Measurements from ENCODE around the gene BNC2. TPM values are rescaled to one million over a fixed set of nuclear protein-coding genes. Genes with fewer than 3 reads are reported as not detected.
"Not testable (repeated sequence)": the region's sequence is repeated elsewhere in the genome, so short reads cannot be mapped to it uniquely, and the experiment has no call there.

The BNC2 gene
- total and polyA plus RNA-seq, 8 donors: 0.28 to 7.6 (median 0.99) TPM

DNA sequence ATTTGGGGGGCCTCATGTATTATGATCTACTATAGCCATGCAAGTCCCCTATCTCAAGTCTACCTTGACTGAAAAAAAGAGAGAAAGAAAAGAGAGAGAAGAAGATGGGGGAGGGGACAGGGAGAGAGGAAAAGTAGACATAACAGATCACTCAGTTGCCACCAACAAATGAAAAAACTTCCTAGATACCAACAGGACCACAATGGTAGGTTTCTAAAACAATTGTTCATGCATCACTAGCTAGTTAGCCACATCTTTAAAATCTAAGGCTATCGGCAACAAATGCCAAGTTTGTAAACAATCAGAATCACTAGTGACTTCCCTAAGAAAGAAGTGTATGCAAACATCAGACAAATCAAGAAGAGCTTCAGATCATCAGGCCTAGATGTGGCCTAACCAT is 328.2 kb downstream of the BNC2 start:
- no peak for FAIRE-seq
- TF ChIP-seq, protein P1, sequence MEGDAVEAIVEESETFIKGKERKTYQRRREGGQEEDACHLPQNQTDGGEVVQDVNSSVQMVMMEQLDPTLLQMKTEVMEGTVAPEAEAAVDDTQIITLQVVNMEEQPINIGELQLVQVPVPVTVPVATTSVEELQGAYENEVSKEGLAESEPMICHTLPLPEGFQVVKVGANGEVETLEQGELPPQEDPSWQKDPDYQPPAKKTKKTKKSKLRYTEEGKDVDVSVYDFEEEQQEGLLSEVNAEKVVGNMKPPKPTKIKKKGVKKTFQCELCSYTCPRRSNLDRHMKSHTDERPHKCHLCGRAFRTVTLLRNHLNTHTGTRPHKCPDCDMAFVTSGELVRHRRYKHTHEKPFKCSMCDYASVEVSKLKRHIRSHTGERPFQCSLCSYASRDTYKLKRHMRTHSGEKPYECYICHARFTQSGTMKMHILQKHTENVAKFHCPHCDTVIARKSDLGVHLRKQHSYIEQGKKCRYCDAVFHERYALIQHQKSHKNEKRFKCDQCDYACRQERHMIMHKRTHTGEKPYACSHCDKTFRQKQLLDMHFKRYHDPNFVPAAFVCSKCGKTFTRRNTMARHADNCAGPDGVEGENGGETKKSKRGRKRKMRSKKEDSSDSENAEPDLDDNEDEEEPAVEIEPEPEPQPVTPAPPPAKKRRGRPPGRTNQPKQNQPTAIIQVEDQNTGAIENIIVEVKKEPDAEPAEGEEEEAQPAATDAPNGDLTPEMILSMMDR (IDR thresholded peaks at IDR 0.05): no peak
- H3K27ac ChIP-seq: no peak overlapping the region
- WGBS, 2 donors: 85 to 93% methylated on average over 1 of the region's 1 CpG
- H3K27me3 ChIP-seq: no peaks in the 10 kb centered on the region
- H3K9me3 ChIP-seq: no peaks in the 10 kb centered on the region
- no peak overlapping the region for H3K4me3 ChIP-seq
- DNase-seq: no peak
- ATAC-seq: no peak
- no peaks in the 10 kb centered on the region for H3K36me3 ChIP-seq
- intact Hi-C loops (cut with DNase I): no loop called here
- H3K4me1 ChIP-seq: no peaks in the 10 kb centered on the region

DNA sequence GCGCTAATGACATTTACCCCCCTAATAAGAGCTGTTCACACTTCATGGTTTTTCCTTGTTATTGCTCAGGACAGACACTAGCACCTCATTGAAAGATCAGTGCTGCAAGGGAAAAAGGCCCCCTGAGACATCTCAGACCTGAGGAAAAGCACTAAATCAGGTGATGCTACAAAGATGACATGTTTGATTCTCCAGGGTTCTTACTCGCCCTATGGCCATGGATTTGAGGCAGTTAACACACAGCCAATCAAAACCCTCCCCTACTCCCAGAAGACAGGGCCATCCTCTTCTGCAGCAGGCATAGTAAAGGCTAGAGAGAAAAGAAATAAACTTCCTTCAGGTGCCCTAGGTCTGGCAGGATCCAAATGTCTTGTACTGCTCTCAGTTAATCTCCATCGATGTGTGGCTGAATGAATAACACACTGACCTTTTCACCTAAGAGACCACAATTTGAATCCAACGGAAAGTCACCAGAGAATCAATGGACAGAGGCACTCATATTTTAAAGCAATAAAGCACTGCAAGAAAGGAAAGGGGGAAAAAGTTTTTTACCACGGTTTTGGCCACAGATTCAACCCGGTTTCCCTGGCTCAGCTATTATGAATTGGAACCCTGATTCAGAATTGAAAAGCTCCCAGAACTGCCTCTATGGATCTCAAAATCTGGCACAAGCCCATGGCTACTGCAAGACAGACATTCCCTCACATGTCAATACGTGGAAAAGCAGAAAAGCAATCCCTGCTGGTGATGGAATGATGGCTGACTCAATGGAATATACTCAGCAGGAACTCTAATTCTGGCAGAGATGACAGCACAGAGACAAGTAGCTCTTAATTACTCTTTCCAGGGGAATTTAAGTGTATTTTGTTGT is 329.5 kb downstream of the BNC2 start:
- Histone ChIP-seq H3K4me3 (no peak overlapping the region), H3K36me3 (no peaks in the 10 kb centered on the region), H3K9me3 (no peaks in the 10 kb centered on the region), H3K4me1 (no peaks in the 10 kb centered on the region), H3K27me3 (no peaks in the 10 kb centered on the region), H3K27ac (no peak overlapping the region)
- intact Hi-C loops (cut with DNase I): no loop called here
- TF ChIP-seq, protein P1 (IDR thresholded peaks at IDR 0.05): no peak
- WGBS, 2 donors: 61 to 73% methylated on average over 7 of the region's 7 CpGs
- ATAC-seq: no peak
- no peak for FAIRE-seq
- no peak for DNase-seq

DNA sequence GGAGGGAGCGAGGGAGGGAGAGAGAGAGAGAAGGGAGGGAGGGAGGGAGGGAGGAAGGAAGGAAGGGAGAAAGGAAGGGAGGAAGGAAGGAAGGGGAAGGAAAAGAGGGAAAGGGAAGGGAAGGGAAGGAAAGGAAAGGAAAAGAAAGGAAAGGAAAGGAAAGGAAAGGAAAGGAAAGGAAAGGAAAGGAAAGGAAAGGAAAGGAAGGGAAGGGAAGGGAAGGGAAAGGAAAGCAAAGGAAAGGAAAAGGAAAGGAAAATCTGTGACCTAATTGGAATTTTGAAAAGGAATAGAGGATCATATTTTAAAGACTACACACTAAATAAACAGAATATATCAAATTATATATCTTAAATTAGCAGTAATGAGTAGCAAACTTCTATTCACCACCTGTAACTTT is 330.8 kb downstream of the BNC2 start:
- H3K36me3 ChIP-seq; DNase-seq; ATAC-seq; H3K27me3 ChIP-seq; FAIRE-seq; H3K4me3 ChIP-seq; H3K27ac ChIP-seq; H3K9me3 ChIP-seq; intact Hi-C loops (cut with DNase I); H3K4me1 ChIP-seq: not testable (repeated sequence)
- WGBS, 2 donors: 71 to 95% methylated on average over 1 of the region's 1 CpG

DNA sequence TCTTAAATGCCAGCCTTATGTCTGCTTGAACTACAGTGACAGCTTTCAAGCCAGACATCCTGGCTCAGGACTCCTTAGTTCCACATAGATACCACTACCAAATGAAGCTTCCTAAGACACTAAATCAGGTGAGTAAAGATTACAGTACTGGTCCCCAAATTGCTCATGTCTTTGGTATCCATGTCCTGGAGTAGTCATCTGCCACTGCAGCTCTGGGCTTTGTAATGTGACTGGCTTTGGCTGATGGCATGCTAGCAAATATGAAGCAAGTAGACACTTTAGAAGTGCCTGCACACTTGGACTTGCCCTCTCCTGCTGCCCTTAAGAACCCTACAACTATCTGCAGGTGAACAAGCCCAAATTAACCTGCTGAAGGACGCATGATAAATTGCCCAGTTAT is 334.9 kb downstream of the BNC2 start:
- H3K36me3 ChIP-seq: no peaks in the 10 kb centered on the region
- no peak for ATAC-seq

DNA sequence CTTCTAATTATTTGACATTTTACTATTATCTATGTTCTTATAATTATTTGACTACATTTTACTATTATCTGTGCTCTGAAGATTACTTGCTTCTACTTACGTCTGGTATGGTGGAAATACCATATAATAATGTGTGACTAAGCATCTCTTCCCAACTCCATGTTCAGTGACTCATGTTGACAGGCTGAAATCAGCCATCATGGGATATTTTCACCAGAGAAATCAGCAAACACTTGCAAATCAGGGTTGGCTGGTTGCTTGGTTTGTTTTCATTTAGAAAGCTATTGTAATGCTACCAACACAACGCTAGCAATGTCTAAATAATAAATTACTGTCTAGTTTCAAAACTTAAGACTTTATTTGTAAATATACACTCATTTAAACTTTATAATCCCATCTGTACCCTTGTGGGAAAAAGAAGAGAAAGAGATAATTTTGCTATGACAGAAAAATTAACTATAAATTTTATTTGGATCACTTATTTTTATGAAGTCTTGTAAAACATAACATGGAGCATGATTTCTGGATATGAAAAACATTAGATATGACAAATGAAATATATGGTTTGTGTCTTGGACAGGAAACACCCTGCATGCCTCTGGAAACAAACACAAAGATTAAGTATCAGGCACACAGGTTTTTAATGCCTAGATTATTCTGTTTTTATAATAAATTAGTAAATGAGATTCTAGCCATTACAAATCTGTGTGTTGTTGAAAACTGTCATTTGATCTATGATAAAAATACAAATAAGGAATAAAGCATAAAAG is 337.6 kb downstream of the BNC2 start:
- intact Hi-C loops (cut with DNase I): no loop called here
- Histone ChIP-seq H3K27ac (no peak overlapping the region), H3K36me3 (no peaks in the 10 kb centered on the region), H3K4me3 (no peak overlapping the region), H3K9me3 (no peaks in the 10 kb centered on the region), H3K27me3 (no peaks in the 10 kb centered on the region), H3K4me1 (no peaks in the 10 kb centered on the region)
- DNase-seq: no peak
- TF ChIP-seq, protein P1 (IDR thresholded peaks at IDR 0.05): no peak
- ATAC-seq: no peak
- no peak for FAIRE-seq
- WGBS, 2 donors: 62 to 80% methylated on average over 2 of the region's 2 CpGs

More for the DNA sequence above, 334.9 kb downstream of the BNC2 start:
- intact Hi-C loops (cut with DNase I): no loop called here
- FAIRE-seq (no peak), DNase-seq (no peak)
- Histone ChIP-seq H3K4me3 (no peak overlapping the region), H3K27ac (no peak overlapping the region), H3K4me1 (no peaks in the 10 kb centered on the region), H3K9me3 (no peaks in the 10 kb centered on the region), H3K27me3 (no peaks in the 10 kb centered on the region)
- 39 to 58% methylated on average over 1 of the region's 1 CpG for WGBS, 2 donors
- TF ChIP-seq, protein P1 (IDR thresholded peaks at IDR 0.05): no peak
